ENCODE data around the gene ARL15. TPM values are rescaled to one million over a fixed set of nuclear protein-coding genes. Genes with fewer than 3 reads are reported as not detected.

The ARL15 gene
- total RNA-seq, 4 donors from 2014 or later, result 13.0 to 52.7 (median 17.1) TPM

DNA sequence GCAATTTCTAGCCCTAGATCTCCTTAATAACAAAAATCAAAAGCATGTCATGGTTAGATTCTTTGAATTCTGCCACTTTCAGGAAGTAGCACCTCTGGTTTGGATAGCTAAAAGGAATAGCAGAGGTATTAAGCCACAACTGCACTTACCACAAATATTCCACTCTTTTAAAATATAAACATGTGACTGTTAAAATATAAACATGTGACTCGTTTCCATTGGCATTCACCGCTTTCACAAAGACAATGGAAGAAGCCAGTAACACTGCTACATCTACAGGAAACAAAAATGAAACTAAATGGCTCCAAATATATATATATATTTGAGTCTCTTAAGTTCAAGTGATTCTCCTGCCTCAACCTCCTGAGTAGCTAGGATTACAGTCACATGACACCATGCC lies 222.9 kb downstream of the ARL15 start:
- Histone ChIP-seq H3K27me3 (no peaks in the 10 kb centered on the region), H3K36me3 (no peaks in the 10 kb centered on the region), H3K4me3 (no peak overlapping the region), H3K9me3 (no peaks in the 10 kb centered on the region), H3K4me1 (no peaks in the 10 kb centered on the region), H3K27ac (no peak overlapping the region)
- DNase-seq (ENCODE audit: low spot score in 2 of 2), result no peak
- TF ChIP-seq POLR2A (IDR thresholded peaks at IDR 0.05) (no peak), EP300 (IDR thresholded peaks at IDR 0.05) (no peak)
- TF ChIP-seq, protein P1, sequence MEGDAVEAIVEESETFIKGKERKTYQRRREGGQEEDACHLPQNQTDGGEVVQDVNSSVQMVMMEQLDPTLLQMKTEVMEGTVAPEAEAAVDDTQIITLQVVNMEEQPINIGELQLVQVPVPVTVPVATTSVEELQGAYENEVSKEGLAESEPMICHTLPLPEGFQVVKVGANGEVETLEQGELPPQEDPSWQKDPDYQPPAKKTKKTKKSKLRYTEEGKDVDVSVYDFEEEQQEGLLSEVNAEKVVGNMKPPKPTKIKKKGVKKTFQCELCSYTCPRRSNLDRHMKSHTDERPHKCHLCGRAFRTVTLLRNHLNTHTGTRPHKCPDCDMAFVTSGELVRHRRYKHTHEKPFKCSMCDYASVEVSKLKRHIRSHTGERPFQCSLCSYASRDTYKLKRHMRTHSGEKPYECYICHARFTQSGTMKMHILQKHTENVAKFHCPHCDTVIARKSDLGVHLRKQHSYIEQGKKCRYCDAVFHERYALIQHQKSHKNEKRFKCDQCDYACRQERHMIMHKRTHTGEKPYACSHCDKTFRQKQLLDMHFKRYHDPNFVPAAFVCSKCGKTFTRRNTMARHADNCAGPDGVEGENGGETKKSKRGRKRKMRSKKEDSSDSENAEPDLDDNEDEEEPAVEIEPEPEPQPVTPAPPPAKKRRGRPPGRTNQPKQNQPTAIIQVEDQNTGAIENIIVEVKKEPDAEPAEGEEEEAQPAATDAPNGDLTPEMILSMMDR (IDR thresholded peaks at IDR 0.05), result no peak
- WGBS, 2 donors, result 70 to 78% methylated on average over 2 of the region's 2 CpGs

DNA sequence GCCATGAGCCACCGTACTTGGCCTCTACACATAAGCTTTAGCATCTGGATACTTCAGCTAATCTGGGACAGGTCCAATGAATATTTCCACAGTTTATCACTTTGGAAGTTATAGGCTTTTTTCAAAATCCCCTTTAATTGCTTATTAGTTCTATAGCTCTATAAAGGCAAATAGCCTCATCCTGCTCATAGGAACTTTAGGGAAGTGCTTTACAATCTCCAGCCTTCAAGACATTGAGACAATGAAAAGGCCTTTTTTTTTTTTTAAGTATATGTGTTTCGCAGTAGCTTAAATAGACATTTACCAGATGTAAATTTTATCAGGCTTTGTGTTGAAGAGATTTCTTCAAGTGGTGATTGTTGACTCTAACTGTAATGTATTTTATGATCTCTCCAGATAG lies 224.2 kb downstream of the ARL15 start:
- no peak overlapping the region for H3K4me3 ChIP-seq
- no peaks in the 10 kb centered on the region for H3K27me3 ChIP-seq
- no peaks in the 10 kb centered on the region for H3K4me1 ChIP-seq
- TF ChIP-seq, protein P1 (IDR thresholded peaks at IDR 0.05), result no peak
- TF ChIP-seq POLR2A (IDR thresholded peaks at IDR 0.05) (no peak), EP300 (IDR thresholded peaks at IDR 0.05) (no peak)
- H3K9me3 ChIP-seq, result no peaks in the 10 kb centered on the region
- no peak for DNase-seq (ENCODE audit: low spot score in 2 of 2)
- 87 to 90% methylated on average over 2 of the region's 2 CpGs for WGBS, 2 donors
- no peaks in the 10 kb centered on the region for H3K36me3 ChIP-seq
- no peak overlapping the region for H3K27ac ChIP-seq

DNA sequence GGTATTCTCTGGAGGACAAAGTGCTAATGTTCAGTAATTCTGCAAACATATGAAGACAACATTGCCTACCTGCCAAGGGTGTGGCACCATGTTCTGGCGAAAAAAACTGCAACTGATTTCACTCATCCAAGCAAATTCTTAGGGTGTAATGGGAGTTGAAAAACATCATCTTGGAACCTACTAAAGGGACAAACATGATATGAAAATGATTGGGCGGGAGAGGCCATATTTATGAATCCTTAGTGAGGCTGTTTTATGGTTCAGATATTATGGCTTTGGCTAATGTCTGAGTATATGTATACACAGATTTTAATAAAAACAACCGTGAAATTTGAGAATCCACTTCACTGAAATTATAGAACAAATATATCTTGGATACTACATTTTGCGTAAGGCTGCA lies 225.7 kb downstream of the ARL15 start:
- Histone ChIP-seq H3K9me3 (no peaks in the 10 kb centered on the region), H3K36me3 (no peaks in the 10 kb centered on the region), H3K4me3 (no peak overlapping the region), H3K27ac (no peak overlapping the region), H3K27me3 (no peaks in the 10 kb centered on the region), H3K4me1 (no peaks in the 10 kb centered on the region)
- TF ChIP-seq, protein P1 (IDR thresholded peaks at IDR 0.05), result no peak
- TF ChIP-seq EP300 (IDR thresholded peaks at IDR 0.05) (no peak), POLR2A (IDR thresholded peaks at IDR 0.05) (no peak)
- DNase-seq (ENCODE audit: low spot score in 2 of 2), result no peak
- 92 to 93% methylated on average over 4 of the region's 4 CpGs for WGBS, 2 donors

DNA sequence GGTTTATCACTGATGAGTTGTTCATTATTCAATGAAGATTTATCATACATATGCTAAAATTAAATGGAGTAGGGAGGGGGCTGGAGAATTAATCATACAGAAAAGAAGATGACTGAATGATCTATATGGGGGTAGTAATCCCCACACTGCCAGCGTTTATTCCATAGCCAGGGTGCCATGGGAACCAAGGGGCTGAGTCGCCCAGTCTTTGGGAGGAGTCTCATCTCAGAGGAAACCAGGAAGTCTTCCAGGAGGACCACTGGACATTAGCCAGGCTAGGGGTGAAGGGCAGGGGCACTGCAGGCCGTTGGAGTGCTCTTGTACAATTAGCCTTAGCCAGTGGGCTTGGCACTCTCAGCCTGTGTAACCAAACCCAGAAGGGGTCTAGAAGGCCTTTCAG lies 226.5 kb downstream of the ARL15 start:
- TF ChIP-seq POLR2A (IDR thresholded peaks at IDR 0.05) (no peak), EP300 (IDR thresholded peaks at IDR 0.05) (no peak)
- TF ChIP-seq, protein P1 (IDR thresholded peaks at IDR 0.05), result no peak
- H3K27me3 ChIP-seq, result no peaks in the 10 kb centered on the region
- no peak for DNase-seq (ENCODE audit: low spot score in 2 of 2)
- H3K4me1 ChIP-seq, result no peaks in the 10 kb centered on the region
- no peak overlapping the region for H3K4me3 ChIP-seq
- no peaks in the 10 kb centered on the region for H3K9me3 ChIP-seq
- no peaks in the 10 kb centered on the region for H3K36me3 ChIP-seq
- 52 to 78% methylated on average over 2 to 3 of the region's 3 CpGs for WGBS, 2 donors
- H3K27ac ChIP-seq, result no peak overlapping the region

DNA sequence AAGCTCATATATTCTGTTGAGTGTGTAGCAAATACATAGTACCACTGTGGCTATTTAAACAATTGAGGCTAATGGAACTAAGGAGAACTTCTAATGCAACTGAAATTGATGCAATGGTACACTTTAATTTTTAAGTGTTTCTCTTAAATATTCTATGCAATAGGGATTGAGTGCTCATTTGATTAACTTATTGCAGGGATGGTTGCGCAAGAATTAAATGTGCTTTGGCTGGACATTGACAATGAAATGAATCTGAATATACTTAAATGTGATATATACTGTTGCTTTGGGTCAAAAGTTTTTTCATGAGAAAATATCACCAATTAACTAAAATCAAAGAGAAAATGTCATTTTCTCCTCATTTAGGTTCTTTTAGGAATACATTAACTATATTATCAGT lies 227.1 kb downstream of the ARL15 start:
- Histone ChIP-seq H3K9me3 (no peaks in the 10 kb centered on the region), H3K36me3 (no peaks in the 10 kb centered on the region), H3K27ac (no peak overlapping the region), H3K4me1 (no peaks in the 10 kb centered on the region), H3K27me3 (no peaks in the 10 kb centered on the region), H3K4me3 (no peak overlapping the region)
- DNase-seq (ENCODE audit: low spot score in 2 of 2), result no peak
- TF ChIP-seq POLR2A (IDR thresholded peaks at IDR 0.05) (no peak), EP300 (IDR thresholded peaks at IDR 0.05) (no peak)
- TF ChIP-seq, protein P1 (IDR thresholded peaks at IDR 0.05), result no peak
- 96 to 100% methylated on average over 1 of the region's 1 CpG for WGBS, 2 donors
